Gastroesophageal sphincter (tissue), 4 donors: Measurements from ENCODE around the gene MXD4. TPM values are rescaled to one million over a fixed set of nuclear protein-coding genes. Genes with fewer than 3 reads are reported as not detected.

ENCODE experiments used
- ATAC-seq: fragments of 150-250 bp; one replicate; pipeline ENCODE4 v1.9.1; 2016; ENCODE audit warnings: mild to moderate bottlenecking, moderate library complexity
- H3K27ac ChIP-seq, 4 donors: fragments of 200-600 bp; sonication (generic) in 3 of 4; 1 replicate in 3 of 4; 2 replicates in 1 of 4; pipeline ENCODE4 v1.5.1; 2016 to 2019
- H3K27me3 ChIP-seq: fragments of 200-600 bp; sonication (generic); one replicate; pipeline ENCODE4 v1.5.1; 2019
- H3K36me3 ChIP-seq, 2 donors: fragments of 200-600 bp; sonication (generic); one replicate each; pipeline ENCODE4 v1.5.1; 2019; ENCODE audit warnings: control low read depth in 1 of 2
- H3K4me1 ChIP-seq, 3 donors: fragments of 200-600 bp; sonication (generic); 1 replicate in 2 of 3; 2 replicates in 1 of 3; pipeline ENCODE4 v1.5.1; 2016 to 2019; ENCODE audit warnings: control low read depth in 2 of 3
- H3K4me3 ChIP-seq, 2 donors: fragments of 200-600 bp; sonication (generic); one replicate each; pipeline ENCODE4 v1.5.1; 2019; ENCODE audit warnings: mild to moderate bottlenecking in 1 of 2, moderate library complexity in 1 of 2
- H3K9me3 ChIP-seq, 3 donors: fragments of 200-600 bp; sonication (generic); one replicate each; pipeline ENCODE4 v1.5.1; 2017 to 2019; ENCODE audit warnings: control low read depth in 2 of 3
- CTCF ChIP-seq, 4 experiments: fragments of 200-600 bp in 2 of 4; fragments of 450-650 bp in 2 of 4; sonication (generic) in 1 of 4; IDR thresholded peaks; one replicate each; pipeline ENCODE4 v1.5.1; 2017 to 2019; ENCODE audit warnings: antibody characterized with exemption in 4 of 4, mild to moderate bottlenecking in 2 of 4, moderate library complexity in 2 of 4
- EP300 ChIP-seq: sonication (generic); formaldehyde crosslinking; IDR thresholded peaks from one replicate; pipeline ENCODE4 v1.6.1; 2017; ENCODE audit warnings: antibody characterized with exemption, mild to moderate bottlenecking
- POLR2A ChIP-seq, 2 donors: fragments of 450-650 bp; IDR thresholded peaks; one replicate each; pipeline ENCODE4 v1.6.1; 2017; ENCODE audit warnings: antibody characterized with exemption in 2 of 2, mild to moderate bottlenecking in 2 of 2, moderate library complexity in 1 of 2
- POLR2AphosphoS5 ChIP-seq: sonication (generic); formaldehyde crosslinking; IDR thresholded peaks from one replicate; pipeline ENCODE4 v1.6.1; 2017; ENCODE audit warnings: antibody characterized with exemption
- WGBS, 2 donors: methylation state at CpG; one replicate each; pipeline ENCODE4 v1.1.5; 2018; ENCODE audit warnings: low coverage in 1 of 2; 5-methylcytosine and 5-hydroxymethylcytosine counted together
- total RNA-seq, 4 donors: library from RNA; depleted of rRNA; stranded (reverse); fragments of >200 nt; gene quantifications; one replicate each; pipeline ENCODE4 v1.1.0, GENCODE V29; 2016

The MXD4 gene
- total RNA-seq, 4 donors from 2014 or later: 36.1 to 76.2 (median 55.6) TPM

- Histone ChIP-seq H3K9me3 (no peaks in the 10 kb centered on the region), H3K36me3 (peaks cover 0 to 20% of the 10 kb centered on the region in 2 donors), H3K27ac (no peak overlapping the region), H3K4me1 (peaks cover 0 to 5% (median 0%) of the 10 kb centered on the region in 3 donors), H3K27me3 (no peaks in the 10 kb centered on the region), H3K4me3 (no peak overlapping the region)
- no peak for ATAC-seq
- 80 to 83% methylated on average over 1 to 5 of the region's 25 CpGs for WGBS, 2 donors
- TF ChIP-seq EP300 (no peak), POLR2AphosphoS5 (no peak), CTCF (IDR thresholded peaks at IDR 0.05) (no peak), POLR2A (IDR thresholded peaks at IDR 0.05) (no peak)
Observed at GRCh38 chr4:2272026-2272827, 10.3 kb upstream of the MXD4 start.

GRCh38 chr4:2271279-2272025 is 9.5 kb upstream of the MXD4 start:
- no peaks in the 10 kb centered on the region for H3K9me3 ChIP-seq
- peaks cover 0 to 12% (median 3%) of the 10 kb centered on the region in 3 donors for H3K4me1 ChIP-seq
- 82% methylated on average over 11 of the region's 27 CpGs; no CpG with 5 or more reads in 1 of the 2 donors for WGBS, 2 donors
- H3K36me3 ChIP-seq: peaks cover 0 to 20% of the 10 kb centered on the region in 2 donors
- H3K27me3 ChIP-seq: no peaks in the 10 kb centered on the region
- no peak for TF ChIP-seq EP300
- TF ChIP-seq POLR2A (IDR thresholded peaks at IDR 0.05): no peak
- no peak for TF ChIP-seq CTCF (IDR thresholded peaks at IDR 0.05)
- TF ChIP-seq POLR2AphosphoS5: no peak
- ATAC-seq: no peak
- H3K4me3 ChIP-seq: no peak overlapping the region
- no peak overlapping the region for H3K27ac ChIP-seq

GRCh38 chr4:2270341-2271165 is 8.6 kb upstream of the MXD4 start:
- H3K27me3 ChIP-seq: no peaks in the 10 kb centered on the region
- peaks cover 0 to 20% of the 10 kb centered on the region in 2 donors for H3K36me3 ChIP-seq
- no CpG with 5 or more reads among the region's 34 CpGs for WGBS, 2 donors
- no peak for ATAC-seq
- no peak overlapping the region for H3K27ac ChIP-seq
- no peaks in the 10 kb centered on the region for H3K9me3 ChIP-seq
- H3K4me1 ChIP-seq: peaks cover 4 to 21% (median 8%) of the 10 kb centered on the region in 3 donors
- H3K4me3 ChIP-seq: no peak overlapping the region
- TF ChIP-seq POLR2A (IDR thresholded peaks at IDR 0.05) (no peak), CTCF (IDR thresholded peaks at IDR 0.05) (no peak), EP300 (no peak), POLR2AphosphoS5 (no peak)

GRCh38 chr4:2269618-2270163 is 7.8 kb upstream of the MXD4 start:
- peaks cover 0 to 20% of the 10 kb centered on the region in 2 donors for H3K36me3 ChIP-seq
- no peaks in the 10 kb centered on the region for H3K27me3 ChIP-seq
- H3K9me3 ChIP-seq: no peaks in the 10 kb centered on the region
- H3K4me3 ChIP-seq: no peak overlapping the region
- H3K27ac ChIP-seq: no peak overlapping the region
- ATAC-seq: no peak
- H3K4me1 ChIP-seq: peaks cover 4 to 30% (median 10%) of the 10 kb centered on the region in 3 donors
- 69 to 81% methylated on average over 4 to 10 of the region's 12 CpGs for WGBS, 2 donors
- no peak for TF ChIP-seq EP300
- TF ChIP-seq POLR2A (IDR thresholded peaks at IDR 0.05): no peak
- no peak for TF ChIP-seq POLR2AphosphoS5
- no peak for TF ChIP-seq CTCF (IDR thresholded peaks at IDR 0.05)
